Fibroblast of villous mesenchyme (primary cell): ENCODE results near the gene TCAIM. TPM values are rescaled to one million over a fixed set of nuclear protein-coding genes. Genes with fewer than 3 reads are reported as not detected.
"Not testable (repeated sequence)": the region's sequence is repeated elsewhere in the genome, so short reads cannot be mapped to it uniquely, and the experiment has no call there.

Experiments
- DNase-seq: peaks from one replicate; pipeline ENCODE4 v3.0.0-alpha.2; 2010; ENCODE audit warnings: low read depth
- H3K4me3 ChIP-seq: 2 replicates; pipeline ENCODE4 v1.5.1; 2011; ENCODE audit warnings: low read depth, mild to moderate bottlenecking, low read length
- CTCF ChIP-seq: IDR thresholded peaks from 2 replicates; pipeline ENCODE4 v1.5.1; 2012; ENCODE audit warnings: low read depth, mild to moderate bottlenecking, low read length; ENCODE audit not compliant: insufficient read depth
- total RNA-seq: library from RNA; depleted of rRNA; stranded (reverse); fragments of >200 nt; gene quantifications from 2 replicates; pipeline ENCODE4 v1.2.3, GENCODE V29; 2012

TCAIM gene
- total RNA-seq, 1 donor, result 37.6 TPM

- no peak for DNase-seq
- no peak for TF ChIP-seq CTCF
- H3K4me3 ChIP-seq, result no peak overlapping the region
Observed at GRCh38 chr3:44412365-44412764, 73.8 kb downstream of the TCAIM start.

GRCh38 chr3:44414517-44415090, 76.0 kb downstream of the TCAIM start:
- DNase-seq, result no peak
- no peak for TF ChIP-seq CTCF
- no peak overlapping the region for H3K4me3 ChIP-seq

GRCh38 chr3:44415421-44415820, 76.9 kb downstream of the TCAIM start:
- TF ChIP-seq CTCF, result no peak
- no peak for DNase-seq
- H3K4me3 ChIP-seq, result no peak overlapping the region

GRCh38 chr3:44416031-44417030, 77.8 kb downstream of the TCAIM start:
- TF ChIP-seq CTCF, result no peak
- H3K4me3 ChIP-seq, result no peak overlapping the region
- no peak for DNase-seq

GRCh38 chr3:44418118-44418517, 79.6 kb downstream of the TCAIM start:
- H3K4me3 ChIP-seq, result not testable (repeated sequence)

GRCh38 chr3:44418549-44418948, 80.0 kb downstream of the TCAIM start:
- no peak for DNase-seq
- H3K4me3 ChIP-seq, result no peak overlapping the region
- peak; percentile 43 for TF ChIP-seq CTCF

More at GRCh38 chr3:44418118-44418517, 79.6 kb downstream of the TCAIM start:
- DNase-seq, result not testable (repeated sequence)
